IPS-18a (cell line): ENCODE measurements around the gene OTULIN.

Source experiments
- H3K27ac ChIP-seq: one replicate; pipeline ENCODE4 v1.5.1; 2013; ENCODE audit warnings: low read length
- H3K27me3 ChIP-seq: one replicate; pipeline ENCODE4 v1.6.1; 2013; ENCODE audit warnings: mild to moderate bottlenecking, low read length; ENCODE audit not compliant: control insufficient read depth, insufficient read depth
- H3K36me3 ChIP-seq: one replicate; pipeline ENCODE4 v1.6.1; 2013; ENCODE audit warnings: low read depth, low read length; ENCODE audit not compliant: control insufficient read depth
- H3K4me1 ChIP-seq: one replicate; pipeline ENCODE4 v1.6.1; 2013; ENCODE audit warnings: low read depth, low read length; ENCODE audit not compliant: control insufficient read depth
- H3K4me3 ChIP-seq: one replicate; pipeline ENCODE4 v1.5.1; 2013; ENCODE audit warnings: low read length
- H3K9ac ChIP-seq: one replicate; pipeline ENCODE4 v1.6.1; 2013; ENCODE audit warnings: mild to moderate bottlenecking, low read length, moderate library complexity
- H3K9me3 ChIP-seq: one replicate; pipeline ENCODE4 v1.6.1; 2013; ENCODE audit warnings: low read depth, low read length; ENCODE audit not compliant: control insufficient read depth

Gene OTULIN

GRCh38 chr5:14681236-14681752 is 16.8 kb downstream of the OTULIN start:
- Histone ChIP-seq H3K27me3 (no peaks in the 10 kb centered on the region), H3K4me1 (no peaks in the 10 kb centered on the region), H3K9me3 (no peaks in the 10 kb centered on the region), H3K36me3 (peaks cover 30% of the 10 kb centered on the region), H3K9ac (no peak overlapping the region), H3K27ac (no peak overlapping the region), H3K4me3 (no peak overlapping the region)

- H3K36me3 ChIP-seq = peaks cover 43% of the 10 kb centered on the region
- no peak overlapping the region for H3K4me3 ChIP-seq
- H3K9ac ChIP-seq = no peak overlapping the region
- no peak overlapping the region for H3K27ac ChIP-seq
- no peaks in the 10 kb centered on the region for H3K27me3 ChIP-seq
- no peaks in the 10 kb centered on the region for H3K9me3 ChIP-seq
- H3K4me1 ChIP-seq = no peaks in the 10 kb centered on the region
Observed at GRCh38 chr5:14683906-14684455, 19.5 kb downstream of the OTULIN start.

- Histone ChIP-seq H3K9ac (no peak overlapping the region), H3K27ac (no peak overlapping the region), H3K27me3 (no peaks in the 10 kb centered on the region), H3K4me3 (no peak overlapping the region), H3K36me3 (peaks cover 44% of the 10 kb centered on the region), H3K4me1 (no peaks in the 10 kb centered on the region), H3K9me3 (no peaks in the 10 kb centered on the region)
Observed at GRCh38 chr5:14684757-14685156, 20.2 kb downstream of the OTULIN start.

- no peaks in the 10 kb centered on the region for H3K9me3 ChIP-seq
- H3K27me3 ChIP-seq = no peaks in the 10 kb centered on the region
- H3K36me3 ChIP-seq = peaks cover 48% of the 10 kb centered on the region
- no peak overlapping the region for H3K27ac ChIP-seq
- no peak overlapping the region for H3K4me3 ChIP-seq
- no peak overlapping the region for H3K9ac ChIP-seq
- no peaks in the 10 kb centered on the region for H3K4me1 ChIP-seq
Observed at GRCh38 chr5:14685757-14686156, 21.2 kb downstream of the OTULIN start.

- Histone ChIP-seq H3K9me3 (no peaks in the 10 kb centered on the region), H3K36me3 (peaks cover 43% of the 10 kb centered on the region), H3K9ac (no peak overlapping the region), H3K27ac (no peak overlapping the region), H3K4me1 (no peaks in the 10 kb centered on the region), H3K27me3 (no peaks in the 10 kb centered on the region), H3K4me3 (no peak overlapping the region)
Observed at GRCh38 chr5:14686517-14686916, 22.0 kb downstream of the OTULIN start.

- Histone ChIP-seq H3K4me3 (no peak overlapping the region), H3K4me1 (no peaks in the 10 kb centered on the region), H3K27me3 (no peaks in the 10 kb centered on the region), H3K36me3 (peaks cover 39% of the 10 kb centered on the region), H3K9ac (no peak overlapping the region), H3K27ac (no peak overlapping the region), H3K9me3 (no peaks in the 10 kb centered on the region)
Observed at GRCh38 chr5:14687023-14687665, 22.6 kb downstream of the OTULIN start.

GRCh38 chr5:14693070-14693469 is 28.6 kb downstream of the OTULIN start:
- Histone ChIP-seq H3K4me3 (no peak overlapping the region), H3K4me1 (peaks cover 11% of the 10 kb centered on the region), H3K27me3 (no peaks in the 10 kb centered on the region), H3K36me3 (peaks cover 29% of the 10 kb centered on the region), H3K9ac (no peak overlapping the region), H3K27ac (no peak overlapping the region), H3K9me3 (no peaks in the 10 kb centered on the region)

- peaks cover 21% of the 10 kb centered on the region for H3K36me3 ChIP-seq
- H3K9me3 ChIP-seq = no peaks in the 10 kb centered on the region
- no peak overlapping the region for H3K27ac ChIP-seq
- H3K4me1 ChIP-seq = peaks cover 11% of the 10 kb centered on the region
- no peak overlapping the region for H3K4me3 ChIP-seq
- no peaks in the 10 kb centered on the region for H3K27me3 ChIP-seq
- H3K9ac ChIP-seq = no peak overlapping the region
Observed at GRCh38 chr5:14695152-14695551, 30.6 kb downstream of the OTULIN start.

- Histone ChIP-seq H3K4me3 (no peak overlapping the region), H3K27ac (no peak overlapping the region), H3K4me1 (peaks cover 11% of the 10 kb centered on the region), H3K36me3 (peaks cover 17% of the 10 kb centered on the region), H3K27me3 (no peaks in the 10 kb centered on the region), H3K9ac (no peak overlapping the region), H3K9me3 (no peaks in the 10 kb centered on the region)
Observed at GRCh38 chr5:14696057-14696456, 31.5 kb downstream of the OTULIN start.

- Histone ChIP-seq H3K4me3 (no peak overlapping the region), H3K9ac (no peak overlapping the region), H3K9me3 (no peaks in the 10 kb centered on the region), H3K27me3 (no peaks in the 10 kb centered on the region), H3K36me3 (peaks cover 14% of the 10 kb centered on the region), H3K4me1 (peaks cover 11% of the 10 kb centered on the region), H3K27ac (no peak overlapping the region)
Observed at GRCh38 chr5:14696851-14697250, 32.3 kb downstream of the OTULIN start.

- no peaks in the 10 kb centered on the region for H3K27me3 ChIP-seq
- H3K9ac ChIP-seq = no peak overlapping the region
- peaks cover 11% of the 10 kb centered on the region for H3K4me1 ChIP-seq
- no peak overlapping the region for H3K27ac ChIP-seq
- H3K9me3 ChIP-seq = no peaks in the 10 kb centered on the region
- peaks cover 5% of the 10 kb centered on the region for H3K36me3 ChIP-seq
- H3K4me3 ChIP-seq = no peak overlapping the region
Observed at GRCh38 chr5:14698495-14698894, 34.0 kb downstream of the OTULIN start.

- Histone ChIP-seq H3K9me3 (no peaks in the 10 kb centered on the region), H3K36me3 (peaks cover 5% of the 10 kb centered on the region), H3K27me3 (no peaks in the 10 kb centered on the region), H3K4me3 (no peak overlapping the region), H3K27ac (no peak overlapping the region), H3K4me1 (peaks cover 11% of the 10 kb centered on the region), H3K9ac (no peak overlapping the region)
Observed at GRCh38 chr5:14699159-14699558, 34.6 kb downstream of the OTULIN start.
